HFFc6 (cell line): Measurements from ENCODE around the gene FHIT. TPM values are rescaled to one million over a fixed set of nuclear protein-coding genes. Genes with fewer than 3 reads are reported as not detected.

Source experiments
- DNase-seq: peaks from one replicate; pipeline ENCODE4 v3.0.0-alpha.2; 2018
- H3K27ac Mint-ChIP-seq: 2 replicates; pipeline ENCODE4 v1.8.0; 2020; ENCODE audit warnings: mild to moderate bottlenecking, mixed read lengths
- H3K27me3 Mint-ChIP-seq: 2 replicates; pipeline ENCODE4 v1.8.0; 2021; ENCODE audit warnings: mild to moderate bottlenecking, moderate library complexity, mixed read lengths; ENCODE audit not compliant: insufficient read depth
- H3K36me3 Mint-ChIP-seq: 2 replicates; pipeline ENCODE4 v1.8.0; 2021; ENCODE audit warnings: low read depth, mixed read lengths
- H3K4me1 Mint-ChIP-seq: 2 replicates; pipeline ENCODE4 v1.8.0; 2020; ENCODE audit warnings: low read depth, mixed read lengths
- H3K4me3 Mint-ChIP-seq: 2 replicates; pipeline ENCODE4 v1.8.0; 2020; ENCODE audit warnings: mild to moderate bottlenecking, moderate library complexity, mixed read lengths
- H3K9me3 Mint-ChIP-seq: 2 replicates; pipeline ENCODE4 v1.8.0; 2020; ENCODE audit warnings: mild to moderate bottlenecking, mixed read lengths
- total RNA-seq, 6 experiments: library from RNA; stranded (reverse); fragmentation: NEBNext Ultra II Directional; extraction: Animal tissue kit (Norgen Biotek cat#: 25700); gene quantifications; 2 replicates in 1 of 6; 3 replicates in 5 of 6; pipeline ENCODE4 v1.2.3, GENCODE V29; 2021
- TF ChIP-seq, protein P1 (sequence below): fragments of 200-600 bp; sonication (generic); IDR thresholded peaks from 2 replicates; pipeline ENCODE4 v1.5.0; 2021; ENCODE audit warnings: antibody characterized with exemption, mild to moderate bottlenecking

Gene FHIT
- total RNA-seq, 6 experiments from 2014 or later, result 0.33 to 0.38 TPM; not detected in 4

DNA sequence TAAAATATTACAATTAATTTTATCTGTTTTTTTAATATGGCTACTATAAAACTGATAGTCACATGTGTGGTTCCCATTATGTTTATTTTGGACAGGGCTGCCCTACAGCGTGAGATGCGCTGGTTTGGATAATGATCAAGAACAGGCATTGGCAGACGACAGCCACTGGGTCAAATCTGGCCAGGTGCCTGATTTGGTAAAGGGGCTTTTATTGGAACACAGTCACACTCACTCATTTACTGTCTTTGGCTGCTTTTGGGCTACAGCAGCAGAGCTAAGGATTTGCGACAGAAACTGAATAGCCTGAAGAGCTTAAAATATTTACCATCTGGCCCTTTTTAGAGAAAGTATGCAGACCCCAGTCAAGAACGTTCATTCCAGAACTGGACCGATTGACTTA lies 1477.3 kb downstream of the FHIT start:
- peaks cover 4% of the 10 kb centered on the region; the same call in 1 of the 2 replicates for H3K27me3 Mint-ChIP-seq

DNA sequence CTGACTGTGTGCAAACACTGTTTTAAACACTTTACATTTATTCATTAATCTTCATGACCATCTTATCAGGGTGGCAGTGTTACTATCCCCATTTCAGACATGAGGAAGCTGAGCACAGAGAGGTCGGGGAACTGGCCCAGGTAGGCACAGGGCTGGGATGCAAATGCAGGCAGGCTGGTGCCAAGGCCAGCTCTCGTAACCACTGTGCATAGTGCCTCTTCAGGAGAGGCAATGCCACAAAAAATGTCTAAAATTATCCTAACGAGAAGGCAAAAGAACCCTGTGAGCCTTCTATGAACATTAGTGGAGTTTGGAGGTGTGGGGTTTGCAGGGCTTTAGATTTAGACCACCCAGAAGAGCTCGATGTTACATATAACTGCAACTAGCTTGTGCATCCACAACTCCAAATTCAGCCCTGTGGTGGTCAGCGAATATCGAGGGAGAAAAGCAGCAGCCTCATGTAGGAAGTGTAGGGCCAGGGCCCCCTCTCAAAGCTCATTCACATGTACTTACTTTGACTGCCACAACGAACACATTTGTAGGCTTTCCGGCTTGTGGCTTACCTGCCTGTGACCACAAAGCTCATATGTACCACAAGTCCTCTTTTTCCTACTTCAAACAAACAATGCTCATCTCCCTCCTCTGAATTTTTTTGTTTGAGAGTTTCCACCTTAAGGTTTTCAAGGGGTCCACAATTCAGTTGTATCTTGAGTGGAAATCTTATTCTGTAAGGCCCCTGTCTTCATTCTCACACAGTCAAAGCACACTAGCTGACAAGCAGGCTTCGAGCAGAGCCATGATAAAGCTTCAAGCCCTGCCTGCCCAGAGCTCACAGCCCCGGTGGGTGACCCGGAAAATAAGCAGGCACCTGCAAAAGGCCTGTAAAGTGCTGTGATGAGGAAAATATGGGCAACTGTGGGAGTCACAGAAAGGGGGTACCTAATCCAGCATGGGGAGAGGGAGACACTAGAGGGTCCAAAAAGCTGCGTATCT lies 1478.5 kb downstream of the FHIT start:
- Mint-ChIP-seq H3K9me3 (no peaks in the 10 kb centered on the region), H3K4me3 (no peak overlapping the region), H3K36me3 (no peaks in the 10 kb centered on the region), H3K27me3 (peaks cover 4% of the 10 kb centered on the region), H3K4me1 (peaks cover 37% of the 10 kb centered on the region), H3K27ac (no peak overlapping the region)
- TF ChIP-seq, protein P1, sequence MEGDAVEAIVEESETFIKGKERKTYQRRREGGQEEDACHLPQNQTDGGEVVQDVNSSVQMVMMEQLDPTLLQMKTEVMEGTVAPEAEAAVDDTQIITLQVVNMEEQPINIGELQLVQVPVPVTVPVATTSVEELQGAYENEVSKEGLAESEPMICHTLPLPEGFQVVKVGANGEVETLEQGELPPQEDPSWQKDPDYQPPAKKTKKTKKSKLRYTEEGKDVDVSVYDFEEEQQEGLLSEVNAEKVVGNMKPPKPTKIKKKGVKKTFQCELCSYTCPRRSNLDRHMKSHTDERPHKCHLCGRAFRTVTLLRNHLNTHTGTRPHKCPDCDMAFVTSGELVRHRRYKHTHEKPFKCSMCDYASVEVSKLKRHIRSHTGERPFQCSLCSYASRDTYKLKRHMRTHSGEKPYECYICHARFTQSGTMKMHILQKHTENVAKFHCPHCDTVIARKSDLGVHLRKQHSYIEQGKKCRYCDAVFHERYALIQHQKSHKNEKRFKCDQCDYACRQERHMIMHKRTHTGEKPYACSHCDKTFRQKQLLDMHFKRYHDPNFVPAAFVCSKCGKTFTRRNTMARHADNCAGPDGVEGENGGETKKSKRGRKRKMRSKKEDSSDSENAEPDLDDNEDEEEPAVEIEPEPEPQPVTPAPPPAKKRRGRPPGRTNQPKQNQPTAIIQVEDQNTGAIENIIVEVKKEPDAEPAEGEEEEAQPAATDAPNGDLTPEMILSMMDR, result no peak
- no peak for DNase-seq

More for the DNA sequence above, 1477.3 kb downstream of the FHIT start:
- Mint-ChIP-seq H3K9me3 (no peaks in the 10 kb centered on the region), H3K4me1 (peaks cover 37% of the 10 kb centered on the region), H3K4me3 (no peak overlapping the region), H3K36me3 (no peaks in the 10 kb centered on the region), H3K27ac (peak overlapping the region; percentile 44; the same call in 1 of the 2 replicates)
- DNase-seq, result no peak
- TF ChIP-seq, protein P1, result no peak

DNA sequence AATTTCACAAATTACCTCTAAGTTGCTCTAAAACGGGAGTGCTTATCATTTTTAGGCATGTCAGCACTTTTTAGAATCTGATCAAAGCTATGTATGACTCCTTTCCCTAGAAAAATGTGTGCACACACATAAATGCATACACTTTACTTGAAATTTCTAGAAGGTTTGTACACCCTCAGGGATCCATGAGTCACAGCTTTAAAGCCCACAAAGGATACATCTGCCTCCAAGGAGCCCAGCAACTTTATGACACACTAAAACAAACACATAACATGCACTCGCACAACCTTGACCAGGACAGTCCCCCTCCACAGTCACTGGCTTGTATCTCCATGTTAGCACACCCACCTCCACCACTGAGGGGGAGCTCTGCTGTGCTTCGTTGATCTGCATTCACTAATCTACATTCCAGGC lies 1479.5 kb downstream of the FHIT start:
- H3K27me3 Mint-ChIP-seq, result peaks cover 2% of the 10 kb centered on the region; the same call in 1 of the 2 replicates
- peak overlapping the region; percentile 52 for H3K27ac Mint-ChIP-seq
- TF ChIP-seq, protein P1, result no peak
- no peaks in the 10 kb centered on the region for H3K9me3 Mint-ChIP-seq
- H3K4me3 Mint-ChIP-seq, result no peak overlapping the region
- H3K36me3 Mint-ChIP-seq, result no peaks in the 10 kb centered on the region
- DNase-seq, result peak; percentile 79
- peaks cover 37% of the 10 kb centered on the region for H3K4me1 Mint-ChIP-seq

DNA sequence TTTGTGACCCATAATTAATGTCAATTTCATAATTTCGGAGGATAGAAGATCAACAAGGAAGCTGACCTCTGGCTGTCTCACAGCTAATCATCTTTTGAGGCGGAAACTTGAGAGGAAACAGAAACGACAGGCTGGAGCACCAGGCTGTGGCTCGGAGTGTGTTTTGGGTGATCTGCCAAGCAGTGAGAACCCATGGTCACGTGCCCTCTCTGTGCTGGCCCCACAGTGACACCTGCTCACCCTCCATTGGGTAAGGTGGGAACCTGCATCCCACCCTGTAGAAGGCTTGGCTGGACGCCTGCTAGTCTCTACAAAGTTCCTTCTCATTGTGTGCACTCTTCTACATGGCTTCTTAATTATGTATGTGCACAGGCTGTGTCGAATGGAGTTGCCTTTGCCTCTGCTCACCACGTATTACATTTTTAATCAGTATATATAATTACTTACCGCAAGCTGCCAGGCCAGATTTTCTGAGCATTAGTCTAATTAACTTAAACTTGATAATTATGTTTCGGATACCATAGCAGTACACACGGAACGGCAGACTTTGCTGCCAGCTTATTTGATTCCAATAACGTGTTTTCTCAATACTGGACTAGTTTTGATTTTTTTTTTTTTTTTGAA lies 1482.0 kb downstream of the FHIT start:
- H3K4me3 Mint-ChIP-seq, result no peak overlapping the region

DNA sequence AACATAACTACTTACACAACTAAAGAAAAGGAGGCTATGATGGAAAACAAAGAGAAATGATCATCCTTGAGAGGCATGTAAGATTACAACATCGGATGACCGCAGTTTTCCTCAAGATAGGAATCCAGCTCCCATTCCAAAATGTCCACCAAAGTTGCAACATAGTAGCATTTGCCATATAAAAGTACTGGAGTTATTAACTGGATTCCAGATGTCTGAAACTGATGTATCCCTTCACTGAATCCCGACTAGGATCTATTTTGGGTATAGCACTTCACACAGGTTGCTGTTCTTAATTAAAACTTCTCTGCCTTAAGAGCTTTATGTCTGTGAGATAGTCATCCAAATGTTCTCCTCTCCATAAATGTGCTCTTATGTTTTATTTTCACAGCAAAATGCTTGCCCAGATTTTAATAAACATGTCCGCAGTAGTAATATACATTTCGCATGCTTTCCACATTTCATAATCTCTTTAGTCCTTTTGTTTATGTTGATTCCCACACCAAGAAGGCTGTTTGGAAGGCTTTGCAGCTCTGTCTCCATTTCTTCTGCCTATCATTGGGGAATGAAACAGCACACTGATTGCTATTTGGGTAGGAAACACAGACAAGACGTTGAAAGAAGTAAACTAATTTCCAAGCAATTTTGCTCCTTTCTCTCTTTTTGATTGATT lies 1484.9 kb downstream of the FHIT start:
- peak overlapping the region; percentile 44; the same call in 1 of the 2 replicates for H3K27ac Mint-ChIP-seq
- DNase-seq, result peak; percentile 55
- no peaks in the 10 kb centered on the region for H3K9me3 Mint-ChIP-seq
- TF ChIP-seq, protein P1, result no peak
- H3K4me1 Mint-ChIP-seq, result peaks cover 23% of the 10 kb centered on the region
- H3K36me3 Mint-ChIP-seq, result no peaks in the 10 kb centered on the region
- no peak overlapping the region for H3K4me3 Mint-ChIP-seq
- peaks cover 3% of the 10 kb centered on the region for H3K27me3 Mint-ChIP-seq

More for the DNA sequence above, 1482.0 kb downstream of the FHIT start:
- DNase-seq, result no peak
- Mint-ChIP-seq H3K36me3 (no peaks in the 10 kb centered on the region), H3K4me1 (peaks cover 38% of the 10 kb centered on the region), H3K27ac (no peak overlapping the region), H3K27me3 (no peaks in the 10 kb centered on the region; the same call in none of the 2 replicates), H3K9me3 (no peaks in the 10 kb centered on the region)
- TF ChIP-seq, protein P1, result no peak
